Transverse colon (tissue), 4 donors: ENCODE results near the gene POLE. TPM values are rescaled to one million over a fixed set of nuclear protein-coding genes. Genes with fewer than 3 reads are reported as not detected.

Source experiments
- DNase-seq: peaks from one replicate; pipeline ENCODE4 v3.0.0-alpha.2; 2019
- H3K27ac ChIP-seq, 4 donors: fragments of 200-600 bp; sonication (generic); 2 replicates each; pipeline ENCODE4 v1.5.1; 2016 to 2018; ENCODE audit warnings: inconsistent platforms in 4 of 4
- H3K27me3 ChIP-seq: fragments of 200-600 bp; sonication (generic); 2 replicates; pipeline ENCODE4 v1.5.1; 2017; ENCODE audit warnings: inconsistent platforms
- H3K36me3 ChIP-seq, 4 donors: fragments of 200-600 bp; sonication (generic); 2 replicates each; pipeline ENCODE4 v1.5.1; 2017 to 2019; ENCODE audit warnings: inconsistent platforms in 4 of 4
- H3K4me1 ChIP-seq, 4 donors: fragments of 200-600 bp; sonication (generic); 2 replicates each; pipeline ENCODE4 v1.5.1; 2017 to 2020; ENCODE audit warnings: inconsistent platforms in 4 of 4
- H3K4me3 ChIP-seq, 4 donors: fragments of 200-600 bp; sonication (generic); 1 replicate in 1 of 4; 2 replicates in 3 of 4; pipeline versions ENCODE4 v1.5.1 to v1.6.1; 2017 to 2019; ENCODE audit warnings: inconsistent platforms in 4 of 4
- H3K9me3 ChIP-seq, 2 donors: fragments of 200-600 bp; sonication (generic); 2 replicates each; pipeline ENCODE4 v1.5.1; 2017 to 2019; ENCODE audit warnings: inconsistent platforms in 2 of 2
- CTCF ChIP-seq, 5 experiments: fragments of 200-600 bp in 3 of 5; fragments of 450-650 bp in 2 of 5; sonication (generic) in 3 of 5; IDR thresholded peaks; 1 replicate in 2 of 5; 2 replicates in 3 of 5; pipeline ENCODE4 v1.5.1; 2016 to 2017; ENCODE audit warnings: antibody characterized with exemption in 5 of 5, inconsistent platforms in 3 of 5, mild to moderate bottlenecking in 2 of 5, moderate library complexity in 1 of 5
- EP300 ChIP-seq: sonication (generic); formaldehyde crosslinking; IDR thresholded peaks from one replicate; pipeline ENCODE4 v1.6.1; 2017; ENCODE audit warnings: antibody characterized with exemption, low read depth
- POLR2A ChIP-seq: fragments of 450-650 bp; IDR thresholded peaks from one replicate; pipeline ENCODE4 v1.6.1; 2016; ENCODE audit warnings: antibody characterized with exemption, mild to moderate bottlenecking, moderate library complexity
- POLR2AphosphoS5 ChIP-seq, 3 donors: sonication (generic); formaldehyde crosslinking; IDR thresholded peaks; one replicate each; pipeline ENCODE4 v1.6.1; 2016; ENCODE audit warnings: antibody characterized with exemption in 3 of 3
- WGBS, 2 donors: methylation state at CpG; one replicate each; pipeline ENCODE4 v1.1.5; 2018; ENCODE audit warnings: low coverage in 1 of 2; 5-methylcytosine and 5-hydroxymethylcytosine counted together
- in situ Hi-C, 4 donors: fragments of 200-750 bp; cut with MboI; loops; one replicate each; pipeline versions ENCODE4 v1.15.0 to v1.15.1; 2017; ENCODE audit warnings: low sequenced_read_pairs in 3 of 4, low pct_ligation_motif_present in 1 of 4, low pct_unique_long_range_greater_than_20kb in 1 of 4
- intact Hi-C: fragments of 100-400 bp; cut with DNase I; formaldehyde crosslinking; loops from one replicate; pipeline ENCODE4 v1.15.1; 2023; ENCODE audit warnings: low total_unique reads
- total RNA-seq, 4 donors: library from RNA; depleted of rRNA; stranded (reverse); fragments of >200 nt; gene quantifications; one replicate each; pipeline ENCODE4 v1.1.0, GENCODE V29; 2016

POLE gene
- total RNA-seq, 4 donors from 2014 or later: 57.0 to 204 (median 74.1) TPM

GRCh38 chr12:132592282-132592970, 94.7 kb downstream of the POLE start:
- Histone ChIP-seq H3K4me3 (no peak overlapping the region), H3K9me3 (no peaks in the 10 kb centered on the region), H3K27me3 (peaks cover 11% of the 10 kb centered on the region), H3K4me1 (peaks cover 2 to 7% (median 6%) of the 10 kb centered on the region in 4 donors), H3K36me3 (no peaks in the 10 kb centered on the region), H3K27ac (no peak overlapping the region)
- DNase-seq: no peak
- in situ Hi-C loops (no loop called here), intact Hi-C loops (no loop called here)
- TF ChIP-seq POLR2AphosphoS5 (IDR thresholded peaks at IDR 0.05) (no peak), POLR2A (no peak), CTCF (IDR thresholded peaks at IDR 0.05) (no peak), EP300 (no peak)
- 90 to 92% methylated on average over 4 to 34 of the region's 38 CpGs for WGBS, 2 donors

DNA sequence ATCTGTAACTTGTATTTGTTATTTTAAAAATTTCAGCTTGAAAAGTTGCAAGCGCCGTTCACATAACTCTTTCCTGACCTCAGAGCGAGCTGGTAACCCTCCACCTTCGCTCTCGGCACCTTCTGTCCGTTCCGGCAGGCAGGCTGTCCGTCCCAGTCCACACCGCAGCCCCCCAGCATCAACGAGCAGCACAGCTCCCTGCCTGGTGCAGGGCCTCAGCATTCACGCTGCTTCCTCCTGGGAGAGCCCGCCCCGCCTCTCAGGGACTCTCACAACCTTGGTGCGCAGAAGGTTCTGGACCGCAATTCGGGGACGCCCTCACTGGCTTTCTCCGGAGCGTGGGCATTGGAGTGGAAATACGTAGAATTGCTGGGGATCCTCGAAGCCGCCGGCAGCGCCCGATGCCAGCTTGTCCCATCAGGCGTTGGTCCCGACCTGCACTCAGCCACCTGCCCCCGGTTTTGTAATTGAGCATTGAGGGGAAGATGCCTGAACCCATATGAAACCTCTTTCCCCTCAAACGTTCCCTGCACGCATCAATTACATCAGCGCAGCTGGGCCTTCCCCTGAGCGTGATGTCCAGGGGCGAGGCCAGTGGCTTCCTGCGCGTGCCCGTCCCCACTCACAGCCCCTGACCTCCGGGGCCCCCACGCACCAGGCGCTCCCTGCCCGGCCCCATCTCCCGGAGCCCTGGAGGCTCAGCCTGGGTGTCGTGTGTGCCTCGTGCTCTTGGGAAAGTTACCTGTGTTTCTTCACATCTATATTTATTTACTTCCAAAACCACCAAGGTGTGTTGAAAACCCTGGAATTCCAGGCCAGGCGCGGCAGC, 95.8 kb downstream of the POLE start:
- WGBS, 2 donors: 92% methylated on average over 5 to 45 of the region's 45 CpGs
- intact Hi-C loops: no loop called here
- Histone ChIP-seq H3K9me3 (no peaks in the 10 kb centered on the region), H3K36me3 (no peaks in the 10 kb centered on the region), H3K27me3 (peaks cover 10% of the 10 kb centered on the region), H3K4me1 (peaks cover 2 to 7% (median 5%) of the 10 kb centered on the region in 4 donors), H3K4me3 (no peak overlapping the region), H3K27ac (no peak overlapping the region)
- in situ Hi-C loops: no loop called here
- no peak for DNase-seq
- no peak for TF ChIP-seq CTCF (IDR thresholded peaks at IDR 0.05)
- no peak for TF ChIP-seq EP300
- no peak for TF ChIP-seq POLR2A
- TF ChIP-seq POLR2AphosphoS5 (IDR thresholded peaks at IDR 0.05): no peak

DNA sequence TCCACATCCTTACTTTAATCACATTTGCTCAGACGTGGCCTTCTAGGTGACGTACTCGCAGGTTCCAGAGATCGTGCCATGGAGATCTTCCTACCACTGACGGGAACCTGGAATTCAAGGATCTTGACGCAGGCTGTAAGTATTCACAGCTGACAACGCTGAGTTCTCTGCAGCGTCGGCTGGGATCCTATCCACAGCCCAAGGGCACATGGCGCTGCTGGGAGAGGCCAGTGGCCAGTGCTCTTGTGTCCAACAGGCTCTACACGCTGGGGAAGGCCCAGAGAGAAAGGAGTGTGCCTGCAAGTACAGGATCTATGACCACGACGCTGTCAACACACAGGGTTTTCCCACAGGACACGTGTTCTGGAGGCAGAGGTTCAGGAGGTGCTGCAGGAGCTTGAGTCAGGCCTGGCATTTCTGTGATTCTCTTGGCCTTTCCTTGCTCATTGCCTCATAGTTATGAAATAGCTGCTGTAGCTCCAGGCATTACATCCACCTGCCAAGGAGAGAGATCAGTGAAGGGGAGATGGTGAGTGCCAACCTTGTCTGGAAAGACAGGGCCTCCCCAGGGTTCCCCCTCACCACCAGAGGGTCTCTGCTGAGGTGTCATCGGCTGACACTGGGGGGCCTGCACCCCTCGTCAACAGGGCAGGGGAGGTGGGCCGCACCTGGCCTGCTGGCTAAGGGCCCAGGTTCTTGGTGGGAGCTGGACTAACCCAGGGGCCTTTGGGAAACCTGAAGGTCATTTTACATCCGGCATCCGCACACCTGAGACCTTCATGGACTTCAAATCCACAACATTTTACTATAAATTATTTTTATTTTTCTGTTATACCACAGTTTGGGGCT, 98.1 kb downstream of the POLE start:
- Histone ChIP-seq H3K36me3 (no peaks in the 10 kb centered on the region), H3K27me3 (no peaks in the 10 kb centered on the region), H3K9me3 (no peaks in the 10 kb centered on the region), H3K4me3 (no peak overlapping the region), H3K27ac (no peak overlapping the region), H3K4me1 (peaks cover 2 to 6% (median 4%) of the 10 kb centered on the region in 4 donors)
- DNase-seq: no peak
- intact Hi-C loops (no loop called here), in situ Hi-C loops (no loop called here)
- 91 to 93% methylated on average over 5 to 19 of the region's 19 CpGs for WGBS, 2 donors
- TF ChIP-seq CTCF (IDR thresholded peaks at IDR 0.05) (no peak), POLR2A (no peak), POLR2AphosphoS5 (IDR thresholded peaks at IDR 0.05) (no peak), EP300 (no peak)

GRCh38 chr12:132588319-132588718, 98.8 kb downstream of the POLE start:
- no peak for DNase-seq
- no peak for TF ChIP-seq EP300
- no peak for TF ChIP-seq CTCF (IDR thresholded peaks at IDR 0.05)
- no peak for TF ChIP-seq POLR2A
- Histone ChIP-seq H3K4me3 (no peak overlapping the region), H3K36me3 (no peaks in the 10 kb centered on the region), H3K4me1 (peaks cover 0 to 1% (median under 1%) of the 10 kb centered on the region in 4 donors), H3K27me3 (no peaks in the 10 kb centered on the region), H3K9me3 (no peaks in the 10 kb centered on the region), H3K27ac (no peak overlapping the region)
- in situ Hi-C loops: no loop called here
- intact Hi-C loops: no loop called here
- WGBS, 2 donors: 61 to 66% methylated on average over 3 to 6 of the region's 6 CpGs
